Measurements from ENCODE around the gene OR7A17. TPM values are rescaled to one million over a fixed set of nuclear protein-coding genes. Genes with fewer than 3 reads are reported as not detected.

Gene OR7A17
- total RNA-seq, 2 experiments from 2014 or later, result not detected

GRCh38 chr19:14890643-14891379, 4.9 kb upstream of the OR7A17 start:
- no peak overlapping the region for H2AFZ ChIP-seq (ENCODE audit: low read length)
- no peaks in the 10 kb centered on the region for H3K79me2 ChIP-seq (ENCODE audit: insufficient read depth, low read depth, low read length)
- no peak overlapping the region for H3K4me2 ChIP-seq (ENCODE audit: low read length)
- H3K4me1 ChIP-seq (ENCODE audit: insufficient read depth, low read length, poor library complexity, severe bottlenecking), result no peaks in the 10 kb centered on the region
- peaks cover 5% of the 10 kb centered on the region; the same call in 1 of the 2 replicates for H3K9me3 ChIP-seq (ENCODE audit: low read length)
- H3K9me2 ChIP-seq (ENCODE audit: insufficient read depth, low read length), result no peaks in the 10 kb centered on the region
- H4K20me1 ChIP-seq (ENCODE audit: insufficient read depth, low read length), result no peaks in the 10 kb centered on the region
- TF ChIP-seq EZH2phosphoT487 (IDR thresholded peaks at IDR 0.05; ENCODE audit: borderline replicate concordance, low read depth, low read length) (no peak), CTCF (conservative IDR thresholded peaks at IDR 0.05; ENCODE audit: low read length) (no peak)
- H3K4me3 ChIP-seq (ENCODE audit: low read depth, low read length, poor library complexity, severe bottlenecking), result no peak overlapping the region
- ChIA-PET CTCF (ENCODE audit: unreplicated experiment) (no interaction called here), POLR2A (no interaction called here)
- no peak for DNase-seq (ENCODE audit: low spot score)
- H3K36me3 ChIP-seq (ENCODE audit: insufficient read depth, low read length), result no peaks in the 10 kb centered on the region
- no TSS peak for BruUV-seq (replicated peaks)
- intact Hi-C loops (cut with micrococcal nuclease; ENCODE audit: unreplicated experiment), result no loop called here
- H3K27ac ChIP-seq (ENCODE audit: low read depth, low read length, poor library complexity, severe bottlenecking), result no peak overlapping the region

GRCh38 chr19:14889994-14890642, 4.2 kb upstream of the OR7A17 start:
- no peaks in the 10 kb centered on the region for H3K4me1 ChIP-seq (ENCODE audit: insufficient read depth, low read length, poor library complexity, severe bottlenecking)
- ChIA-PET POLR2A (no interaction called here), CTCF (ENCODE audit: unreplicated experiment) (no interaction called here)
- H3K79me2 ChIP-seq (ENCODE audit: insufficient read depth, low read depth, low read length), result no peaks in the 10 kb centered on the region
- H3K4me2 ChIP-seq (ENCODE audit: low read length), result no peak overlapping the region
- DNase-seq (ENCODE audit: low spot score), result no peak
- no TSS peak for BruUV-seq (replicated peaks)
- intact Hi-C loops (cut with micrococcal nuclease; ENCODE audit: unreplicated experiment), result loop anchor here (2.0 kb wide), 1 partner anchor 103 kb away; no protein-coding TSS in a partner anchor
- H3K36me3 ChIP-seq (ENCODE audit: insufficient read depth, low read length), result no peaks in the 10 kb centered on the region
- H3K4me3 ChIP-seq (ENCODE audit: low read depth, low read length, poor library complexity, severe bottlenecking), result no peak overlapping the region
- no peaks in the 10 kb centered on the region for H3K9me2 ChIP-seq (ENCODE audit: insufficient read depth, low read length)
- TF ChIP-seq EZH2phosphoT487 (IDR thresholded peaks at IDR 0.05; ENCODE audit: borderline replicate concordance, low read depth, low read length), result no peak
- TF ChIP-seq CTCF (conservative IDR thresholded peaks at IDR 0.05; ENCODE audit: low read length), result no peak
- H2AFZ ChIP-seq (ENCODE audit: low read length), result no peak overlapping the region
- no peaks in the 10 kb centered on the region for H4K20me1 ChIP-seq (ENCODE audit: insufficient read depth, low read length)
- H3K27ac ChIP-seq (ENCODE audit: low read depth, low read length, poor library complexity, severe bottlenecking), result no peak overlapping the region
- H3K9me3 ChIP-seq (ENCODE audit: low read length), result peaks cover 5% of the 10 kb centered on the region; the same call in 1 of the 2 replicates
